ENCODE measurements around the gene HLA-DMA.
"Not testable (repeated sequence)": the region's sequence is repeated elsewhere in the genome, so short reads cannot be mapped to it uniquely, and the experiment has no call there.

The HLA-DMA gene

GRCh38 chr6:32954986-32955802 is 2.3 kb upstream of the HLA-DMA start:
- DNase-seq (ENCODE audit: low spot score): peak; percentile 19

- DNase-seq (ENCODE audit: low spot score): no peak
These were observed 1.4 kb upstream of the HLA-DMA start for GRCh38 chr6:32954267-32954666.

- no peak for DNase-seq (ENCODE audit: low spot score)
These were observed 878 bp upstream of the HLA-DMA start for GRCh38 chr6:32953775-32954174.

GRCh38 chr6:32950449-32950848 is 2.4 kb downstream of the HLA-DMA start:
- DNase-seq (ENCODE audit: low spot score): no peak

- DNase-seq (ENCODE audit: low spot score): no peak
These were observed 2.9 kb downstream of the HLA-DMA start for GRCh38 chr6:32950010-32950409.

- peak; percentile 38 for DNase-seq (ENCODE audit: low spot score)
These were observed 3.8 kb downstream of the HLA-DMA start for GRCh38 chr6:32949113-32949512.

- peak; percentile 47 for DNase-seq (ENCODE audit: low spot score)
These were observed 5.1 kb downstream of the HLA-DMA start for GRCh38 chr6:32947552-32948465.

- DNase-seq (ENCODE audit: low spot score): no peak
These were observed 6.0 kb downstream of the HLA-DMA start for GRCh38 chr6:32946893-32947292.

GRCh38 chr6:32945953-32946352 is 6.9 kb downstream of the HLA-DMA start:
- no peak for DNase-seq (ENCODE audit: low spot score)

GRCh38 chr6:32945108-32945760 is 7.7 kb downstream of the HLA-DMA start:
- DNase-seq (ENCODE audit: low spot score): no peak

GRCh38 chr6:32943864-32944649 is 8.8 kb downstream of the HLA-DMA start:
- DNase-seq (ENCODE audit: low spot score): no peak

GRCh38 chr6:32942555-32943123 is 10.3 kb downstream of the HLA-DMA start:
- DNase-seq (ENCODE audit: low spot score): not testable (repeated sequence)

GRCh38 chr6:32941214-32941768 is 11.6 kb downstream of the HLA-DMA start:
- DNase-seq (ENCODE audit: low spot score): peak; percentile 9

GRCh38 chr6:32940656-32941213 is 12.2 kb downstream of the HLA-DMA start, which contains the start of gene HLA-DMB:
Gene HLA-DMB, minus strand, starts transcription at chr6:32941028. Its CDS starts 221 bp downstream, at chr6:32940807.
- DNase-seq (ENCODE audit: low spot score): peak; percentile 75

GRCh38 chr6:32938494-32938893 is 14.4 kb downstream of the HLA-DMA start:
- DNase-seq (ENCODE audit: low spot score): no peak

- no peak for DNase-seq (ENCODE audit: low spot score)
These were observed 15.7 kb downstream of the HLA-DMA start for GRCh38 chr6:32937230-32937633.

- DNase-seq (ENCODE audit: low spot score): no peak
These were observed 16.4 kb downstream of the HLA-DMA start for GRCh38 chr6:32936239-32937152.

- no peak for DNase-seq (ENCODE audit: low spot score)
These were observed 17.2 kb downstream of the HLA-DMA start for GRCh38 chr6:32935551-32936238.

GRCh38 chr6:32933661-32934085 is 19.2 kb downstream of the HLA-DMA start:
- peak; percentile 51 for DNase-seq (ENCODE audit: low spot score)

Measured in SW480 (cell line).